ENCODE data around the gene NDUFB4. TPM values are rescaled to one million over a fixed set of nuclear protein-coding genes. Genes with fewer than 3 reads are reported as not detected.
"Not testable (repeated sequence)": the region's sequence is repeated elsewhere in the genome, so short reads cannot be mapped to it uniquely, and the experiment has no call there.

Gene NDUFB4
- total RNA-seq, 1 donor from 2014 or later, result 570 TPM

GRCh38 chr3:120622870-120623726, 27.0 kb downstream of the NDUFB4 start:
- ATAC-seq (ENCODE audit: poor library complexity), result no peak
- intact Hi-C loops (cut with DNase I), result no loop called here
- no peak for DNase-seq

GRCh38 chr3:120623727-120624093, 27.6 kb downstream of the NDUFB4 start:
- DNase-seq, result no peak
- no peak for ATAC-seq (ENCODE audit: poor library complexity)
- intact Hi-C loops (cut with DNase I), result no loop called here

GRCh38 chr3:120625159-120625586, 29.0 kb downstream of the NDUFB4 start:
- intact Hi-C loops (cut with DNase I), result no loop called here
- ATAC-seq (ENCODE audit: poor library complexity), result no peak
- DNase-seq, result no peak

- DNase-seq (no peak), ATAC-seq (ENCODE audit: poor library complexity) (no peak)
- intact Hi-C loops (cut with DNase I), result no loop called here
These were observed 38.4 kb downstream of the NDUFB4 start for GRCh38 chr3:120634539-120634938.

- intact Hi-C loops (cut with DNase I), result no loop called here
- no peak for DNase-seq
- ATAC-seq (ENCODE audit: poor library complexity), result no peak
These were observed 40.8 kb downstream of the NDUFB4 start for GRCh38 chr3:120636795-120637401.

- ATAC-seq (ENCODE audit: poor library complexity) (no peak), DNase-seq (no peak)
- intact Hi-C loops (cut with DNase I), result no loop called here
These were observed 41.9 kb downstream of the NDUFB4 start for GRCh38 chr3:120637851-120638559.

- ATAC-seq (ENCODE audit: poor library complexity); intact Hi-C loops (cut with DNase I); DNase-seq: not testable (repeated sequence)
These were observed 42.7 kb downstream of the NDUFB4 start for GRCh38 chr3:120638820-120639219.

- no peak for ATAC-seq (ENCODE audit: poor library complexity)
- no peak for DNase-seq
- intact Hi-C loops (cut with DNase I), result no loop called here
These were observed 44.1 kb downstream of the NDUFB4 start for GRCh38 chr3:120640231-120640630.

- no peak for ATAC-seq (ENCODE audit: poor library complexity)
- intact Hi-C loops (cut with DNase I), result no loop called here
- no peak for DNase-seq
These were observed 45.6 kb downstream of the NDUFB4 start for GRCh38 chr3:120641696-120642246.

GRCh38 chr3:120642368-120642948, 46.3 kb downstream of the NDUFB4 start:
- ATAC-seq (ENCODE audit: poor library complexity) (no peak), DNase-seq (no peak)
- intact Hi-C loops (cut with DNase I), result no loop called here

GRCh38 chr3:120645083-120645845, 49.1 kb downstream of the NDUFB4 start:
- intact Hi-C loops (cut with DNase I), result no loop called here
- DNase-seq (no peak), ATAC-seq (ENCODE audit: poor library complexity) (no peak)

GRCh38 chr3:120646771-120647432, 50.8 kb downstream of the NDUFB4 start:
- peak; percentile 46 for ATAC-seq (ENCODE audit: poor library complexity)
- no peak for DNase-seq

GRCh38 chr3:120648290-120648689, 52.2 kb downstream of the NDUFB4 start:
- DNase-seq (no peak), ATAC-seq (ENCODE audit: poor library complexity) (no peak)
- intact Hi-C loops (cut with DNase I), result no loop called here

More at GRCh38 chr3:120646771-120647432, 50.8 kb downstream of the NDUFB4 start:
- intact Hi-C loops (cut with DNase I), result no loop called here

- intact Hi-C loops (cut with DNase I), result no loop called here
- ATAC-seq (ENCODE audit: poor library complexity) (no peak), DNase-seq (no peak)
These were observed 53.7 kb downstream of the NDUFB4 start for GRCh38 chr3:120649830-120650233.

GRCh38 chr3:120650311-120650710, 54.2 kb downstream of the NDUFB4 start:
- no peak for DNase-seq
- intact Hi-C loops (cut with DNase I), result no loop called here
- no peak for ATAC-seq (ENCODE audit: poor library complexity)

Data from Right ventricle myocardium superior (tissue), 1 donor.